Activated CD8-positive, alpha-beta memory T cell treated with anti-CD3 and anti-CD28 coated beads for 36 hours (primary cell): ENCODE measurements around the gene FHOD3. TPM values are rescaled to one million over a fixed set of nuclear protein-coding genes. Genes with fewer than 3 reads are reported as not detected.

ENCODE experiments used
- CTCF ChIA-PET: fragments of 350-600 bp; sonication (Branson Sonifier 250); formaldehyde crosslinking; loops from one replicate; lab custom pipeline; 2021; ENCODE audit warnings: antibody characterized with exemption; lab: Charles Lee
- POLR2A ChIA-PET: fragments of 350-600 bp; sonication (Branson Sonifier 250); formaldehyde crosslinking; loops from one replicate; lab custom pipeline; 2021; ENCODE audit warnings: antibody characterized with exemption; lab: Charles Lee
- total RNA-seq, 2 experiments: library from RNA; stranded (reverse); gene quantifications; one replicate each; pipeline ENCODE4 v1.2.3, GENCODE V29; 2021

The FHOD3 gene
- total RNA-seq, 2 experiments from 2014 or later = not detected

- CTCF ChIA-PET = no interaction called here
- POLR2A ChIA-PET = no interaction called here
Measured at GRCh38 chr18:36625386-36625785, 327.9 kb downstream of the FHOD3 start.

GRCh38 chr18:36627637-36628036, 330.1 kb downstream of the FHOD3 start:
- ChIA-PET CTCF (no interaction called here), POLR2A (interaction anchor here (0.5 kb wide), 1 partner anchor 60 kb away, joined by 13 read pairs; no protein-coding TSS in a partner anchor)

- ChIA-PET CTCF (no interaction called here), POLR2A (no interaction called here)
Measured at GRCh38 chr18:36628435-36629137, 331.1 kb downstream of the FHOD3 start.

- POLR2A ChIA-PET = no interaction called here
- CTCF ChIA-PET = no interaction called here
Measured at GRCh38 chr18:36629138-36629530, 331.6 kb downstream of the FHOD3 start.

GRCh38 chr18:36629836-36630235, 332.3 kb downstream of the FHOD3 start:
- POLR2A ChIA-PET = no interaction called here
- CTCF ChIA-PET = no interaction called here

GRCh38 chr18:36630917-36631316, 333.4 kb downstream of the FHOD3 start:
- ChIA-PET CTCF (no interaction called here), POLR2A (no interaction called here)

- CTCF ChIA-PET = no interaction called here
Measured at GRCh38 chr18:36633961-36634412, 336.5 kb downstream of the FHOD3 start.

GRCh38 chr18:36634573-36635216, 337.2 kb downstream of the FHOD3 start:
- ChIA-PET POLR2A (no interaction called here), CTCF (no interaction called here)

More at GRCh38 chr18:36633961-36634412, 336.5 kb downstream of the FHOD3 start:
- POLR2A ChIA-PET = no interaction called here

GRCh38 chr18:36635414-36636096, 338.0 kb downstream of the FHOD3 start:
- ChIA-PET CTCF (interaction anchor here (0.6 to 0.7 kb wide), 2 partner anchors 326 to 997 kb away, joined by 3 to 4 read pairs; no protein-coding TSS in a partner anchor), POLR2A (no interaction called here)

- POLR2A ChIA-PET = no interaction called here
- CTCF ChIA-PET = interaction anchor here (0.7 kb wide), 1 partner anchor 996 kb away, joined by 4 read pairs; no protein-coding TSS in a partner anchor
Measured at GRCh38 chr18:36636237-36636817, 338.8 kb downstream of the FHOD3 start.

- POLR2A ChIA-PET = interaction anchor here (0.5 kb wide), 1 partner anchor 16 kb away, joined by 5 read pairs; no protein-coding TSS in a partner anchor
- CTCF ChIA-PET = no interaction called here
Measured at GRCh38 chr18:36638224-36638623, 340.7 kb downstream of the FHOD3 start.

GRCh38 chr18:36640021-36640952, 342.8 kb downstream of the FHOD3 start:
- ChIA-PET CTCF (no interaction called here), POLR2A (no interaction called here)

- ChIA-PET POLR2A (no interaction called here), CTCF (no interaction called here)
Measured at GRCh38 chr18:36643061-36643460, 345.5 kb downstream of the FHOD3 start.

GRCh38 chr18:36648803-36649202, 351.3 kb downstream of the FHOD3 start:
- ChIA-PET POLR2A (no interaction called here), CTCF (no interaction called here)

- ChIA-PET CTCF (no interaction called here), POLR2A (no interaction called here)
Measured at GRCh38 chr18:36649205-36649604, 351.7 kb downstream of the FHOD3 start.

- ChIA-PET CTCF (no interaction called here), POLR2A (no interaction called here)
Measured at GRCh38 chr18:36650266-36650665, 352.8 kb downstream of the FHOD3 start.

GRCh38 chr18:36650906-36651305, 353.4 kb downstream of the FHOD3 start:
- CTCF ChIA-PET = no interaction called here
- POLR2A ChIA-PET = no interaction called here

GRCh38 chr18:36652503-36652902, 355.0 kb downstream of the FHOD3 start:
- ChIA-PET CTCF (no interaction called here), POLR2A (no interaction called here)
